NT2/D1 (cell line): ENCODE measurements around the gene SLC6A2.
"Not testable (repeated sequence)": the region's sequence is repeated elsewhere in the genome, so short reads cannot be mapped to it uniquely, and the experiment has no call there.

Experiments
- DNase-seq: peaks from one replicate; pipeline ENCODE4 v3.0.0-alpha.2; 2011; ENCODE audit warnings: low read depth, low spot score
- H3K27me3 ChIP-seq: 2 replicates; pipeline ENCODE4 v1.6.0; 2011; ENCODE audit warnings: mild to moderate bottlenecking; ENCODE audit not compliant: insufficient read length, insufficient read depth
- H3K36me3 ChIP-seq: 2 replicates; pipeline ENCODE4 v1.6.1; 2011; ENCODE audit warnings: mild to moderate bottlenecking, low read length, mixed read lengths; ENCODE audit not compliant: insufficient read depth, insufficient read length
- H3K4me1 ChIP-seq: 2 replicates; pipeline ENCODE4 v1.5.1; 2011; ENCODE audit not compliant: insufficient read depth, insufficient read length
- H3K4me3 ChIP-seq: 2 replicates; pipeline ENCODE4 v1.5.1; 2011; ENCODE audit warnings: low read depth; ENCODE audit not compliant: insufficient read length
- H3K9ac ChIP-seq: 2 replicates; pipeline ENCODE4 v1.6.0; 2011; ENCODE audit warnings: low read depth; ENCODE audit not compliant: insufficient read length
- H3K9me3 ChIP-seq: 2 replicates; pipeline ENCODE4 v1.5.1; 2011; ENCODE audit warnings: mild to moderate bottlenecking, low read length; ENCODE audit not compliant: insufficient read depth
- SUZ12 ChIP-seq: IDR thresholded peaks from 2 replicates; pipeline ENCODE4 v1.6.1; 2011; ENCODE audit not compliant: insufficient read length, insufficient read depth; ENCODE audit errors: extremely low read depth
- YY1 ChIP-seq: IDR thresholded peaks from 2 replicates; pipeline ENCODE4 v1.6.1; 2011; ENCODE audit not compliant: insufficient read length, insufficient read depth
- ZNF274 ChIP-seq: IDR thresholded peaks from 2 replicates; pipeline ENCODE4 v1.6.1; 2011; ENCODE audit warnings: mild to moderate bottlenecking, low read depth, low read length

SLC6A2 gene

GRCh38 chr16:55736671-55737070 is 80.9 kb downstream of the SLC6A2 start:
- Histone ChIP-seq H3K27me3 (peaks cover 2% of the 10 kb centered on the region), H3K4me1 (no peaks in the 10 kb centered on the region), H3K9ac (no peak overlapping the region), H3K36me3 (no peaks in the 10 kb centered on the region), H3K9me3 (no peaks in the 10 kb centered on the region), H3K4me3 (no peak overlapping the region)
- TF ChIP-seq ZNF274, result no peak
- no peak for TF ChIP-seq YY1
- no peak for TF ChIP-seq SUZ12
- DNase-seq, result no peak

DNA sequence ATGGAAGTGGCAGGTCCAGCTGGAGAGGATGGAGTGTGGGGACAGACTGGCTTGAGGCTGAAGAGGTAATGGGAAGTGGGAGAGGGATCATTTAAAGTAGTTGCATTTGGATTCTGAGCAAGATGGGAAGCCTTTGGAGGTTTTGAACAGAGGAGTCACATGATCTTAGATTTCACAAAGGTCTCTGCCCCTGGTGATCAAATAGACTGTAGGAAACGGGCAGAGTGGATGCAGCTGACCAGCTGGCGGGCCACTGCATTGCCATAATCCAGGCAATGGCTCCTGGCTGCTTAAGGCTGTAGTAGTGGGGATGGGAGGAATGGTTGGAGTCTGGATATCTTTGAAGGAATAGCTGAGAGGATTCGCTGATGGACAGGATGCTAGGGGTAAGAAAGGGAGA is 81.5 kb downstream of the SLC6A2 start:
- no peaks in the 10 kb centered on the region for H3K4me1 ChIP-seq
- H3K4me3 ChIP-seq, result no peak overlapping the region
- DNase-seq, result no peak
- H3K9me3 ChIP-seq, result no peaks in the 10 kb centered on the region
- no peaks in the 10 kb centered on the region for H3K36me3 ChIP-seq
- no peak for TF ChIP-seq ZNF274
- TF ChIP-seq YY1, result no peak
- TF ChIP-seq SUZ12, result no peak
- no peak overlapping the region for H3K9ac ChIP-seq
- H3K27me3 ChIP-seq, result peaks cover 2% of the 10 kb centered on the region

GRCh38 chr16:55737966-55738365 is 82.2 kb downstream of the SLC6A2 start:
- no peak for DNase-seq
- H3K27me3 ChIP-seq, result peaks cover 2% of the 10 kb centered on the region
- no peaks in the 10 kb centered on the region for H3K4me1 ChIP-seq
- no peaks in the 10 kb centered on the region for H3K9me3 ChIP-seq
- H3K9ac ChIP-seq, result no peak overlapping the region
- H3K36me3 ChIP-seq, result no peaks in the 10 kb centered on the region
- no peak overlapping the region for H3K4me3 ChIP-seq
- TF ChIP-seq ZNF274 (no peak), SUZ12 (no peak), YY1 (no peak)

DNA sequence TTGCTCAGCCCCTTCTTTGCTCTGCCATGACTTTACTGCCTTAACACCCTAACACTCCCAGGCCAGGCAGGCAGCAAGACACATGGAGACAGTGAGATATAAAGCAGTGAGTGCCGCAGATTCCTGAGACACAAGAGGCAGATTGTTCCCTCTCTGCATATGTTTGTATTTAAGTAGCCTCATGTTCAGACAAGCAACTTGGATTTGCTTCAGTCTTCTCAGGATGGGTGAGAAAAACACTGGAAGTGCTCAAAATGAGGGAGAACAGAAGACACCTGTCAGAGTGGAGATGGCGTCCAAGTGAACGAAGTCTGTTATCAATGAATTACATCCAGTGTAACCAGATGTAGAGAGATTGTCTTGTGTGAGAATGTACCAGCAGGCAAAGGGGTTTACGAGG is 90.3 kb downstream of the SLC6A2 start:
- DNase-seq, result no peak
- Histone ChIP-seq H3K4me3 (no peak overlapping the region), H3K36me3 (no peaks in the 10 kb centered on the region), H3K9me3 (peaks cover 5% of the 10 kb centered on the region; the same call in 1 of the 2 replicates), H3K9ac (no peak overlapping the region), H3K4me1 (no peaks in the 10 kb centered on the region), H3K27me3 (no peaks in the 10 kb centered on the region)
- TF ChIP-seq SUZ12 (no peak), ZNF274 (no peak), YY1 (no peak)

DNA sequence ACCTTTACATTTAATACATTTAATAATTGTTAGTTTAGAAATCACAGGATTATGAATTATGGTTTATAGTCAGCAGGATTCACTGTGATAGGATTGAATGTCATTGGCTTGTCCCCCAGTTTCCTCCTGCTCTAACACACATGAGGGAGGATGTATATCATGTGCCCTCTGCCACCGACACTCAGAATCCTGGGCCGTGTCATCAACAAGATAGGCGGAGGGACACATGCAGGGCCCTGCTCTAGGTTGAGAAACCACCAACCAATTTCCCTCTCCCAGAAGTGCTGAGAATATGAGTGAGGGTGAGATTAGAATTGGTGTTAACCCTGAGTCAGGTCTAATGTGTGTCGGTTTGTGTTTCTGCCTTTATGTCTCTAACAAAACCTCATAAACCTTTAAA is 92.0 kb downstream of the SLC6A2 start:
- no peaks in the 10 kb centered on the region for H3K27me3 ChIP-seq
- peaks cover 22% of the 10 kb centered on the region for H3K9me3 ChIP-seq
- no peak overlapping the region for H3K4me3 ChIP-seq
- DNase-seq, result no peak
- TF ChIP-seq SUZ12, result no peak
- no peak for TF ChIP-seq YY1
- TF ChIP-seq ZNF274, result no peak
- H3K4me1 ChIP-seq, result no peaks in the 10 kb centered on the region
- no peak overlapping the region for H3K9ac ChIP-seq
- no peaks in the 10 kb centered on the region for H3K36me3 ChIP-seq

DNA sequence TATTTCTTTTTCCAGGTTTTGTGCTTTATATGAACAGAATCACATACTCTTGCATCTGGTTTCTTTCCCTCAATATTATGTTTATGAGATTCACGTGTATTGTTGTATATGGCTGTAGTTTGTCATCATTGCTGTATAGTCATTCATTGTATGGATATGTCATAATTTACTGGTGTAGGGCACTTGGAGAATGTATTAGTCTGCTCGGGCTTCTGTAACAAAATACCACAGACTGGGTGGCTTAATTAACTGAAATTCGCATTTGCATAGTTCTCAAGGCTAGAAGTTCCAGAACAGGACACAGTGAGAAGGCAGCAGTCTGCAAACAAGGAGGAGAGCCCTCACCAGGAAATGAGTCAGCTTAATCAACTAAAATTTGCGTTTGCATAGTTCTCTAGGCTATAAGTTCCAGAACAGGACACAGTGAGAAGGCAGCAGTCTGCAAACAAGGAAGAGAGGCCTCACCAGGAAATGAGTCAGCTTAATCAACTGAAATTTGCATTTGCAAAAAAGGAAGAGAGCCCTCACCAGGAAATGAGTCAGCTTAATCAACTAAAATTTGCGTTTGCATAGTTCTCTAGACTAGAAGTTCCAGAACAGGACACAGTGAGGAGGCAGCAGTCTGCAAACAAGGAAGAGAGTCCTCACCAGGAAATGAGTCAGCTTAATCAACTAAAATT is 96.8 kb downstream of the SLC6A2 start:
- not testable (repeated sequence) for DNase-seq

DNA sequence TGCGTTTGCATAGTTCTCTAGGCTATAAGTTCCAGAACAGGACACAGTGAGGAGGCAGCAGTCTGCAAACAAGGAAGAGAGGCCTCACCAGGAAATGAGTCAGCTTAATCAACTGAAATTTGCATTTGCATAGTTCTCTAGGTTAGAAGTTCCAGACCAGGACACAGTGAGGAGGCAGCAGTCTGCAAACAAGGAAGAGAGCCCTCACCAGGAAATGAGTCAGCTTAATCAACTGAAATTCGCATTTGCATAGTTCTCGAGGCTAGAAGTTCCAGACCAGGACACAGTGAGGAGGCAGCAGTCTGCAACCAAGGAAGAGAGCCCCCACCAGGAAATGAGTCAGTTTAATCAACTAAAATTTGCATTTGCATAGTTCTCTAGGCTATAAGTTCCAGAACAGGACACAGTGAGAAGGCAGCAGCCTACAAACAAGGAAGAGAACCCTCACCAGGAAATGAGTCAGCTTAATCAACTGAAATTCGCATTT is 97.4 kb downstream of the SLC6A2 start:
- H3K9me3 ChIP-seq, result peaks cover 37% of the 10 kb centered on the region
- H3K9ac ChIP-seq, H3K27me3 ChIP-seq, H3K36me3 ChIP-seq, H3K4me3 ChIP-seq, DNase-seq, H3K4me1 ChIP-seq: not testable (repeated sequence)

More for the DNA sequence above, 96.8 kb downstream of the SLC6A2 start:
- H3K4me1 ChIP-seq, H3K9ac ChIP-seq, H3K27me3 ChIP-seq, H3K4me3 ChIP-seq, H3K36me3 ChIP-seq: not testable (repeated sequence)
- H3K9me3 ChIP-seq, result peaks cover 37% of the 10 kb centered on the region
